CD14-positive monocyte (primary cell): ENCODE results near the gene PRXL2C. TPM values are rescaled to one million over a fixed set of nuclear protein-coding genes. Genes with fewer than 3 reads are reported as not detected.
A peak's percentile ranks its signal among the peaks of the same experiment; 100 is the strongest.

Source experiments
- DNase-seq, 3 donors: peaks; one replicate each; pipeline ENCODE4 v3.0.0-alpha.2; 2011 to 2022
- H2AFZ ChIP-seq: 2 replicates; pipeline ENCODE4 v1.6.0; 2012; ENCODE audit warnings: mild to moderate bottlenecking, low read depth, low read length, inconsistent platforms; ENCODE audit not compliant: insufficient read depth, poor library complexity, severe bottlenecking
- H3K27ac ChIP-seq, 2 donors: 1 replicate in 1 of 2; 2 replicates in 1 of 2; pipeline ENCODE4 v1.5.1; 2012 to 2013; ENCODE audit warnings: low read length in 2 of 2, control low read depth in 1 of 2, inconsistent platforms in 1 of 2, low read depth in 1 of 2, mild to moderate bottlenecking in 1 of 2
- H3K27me3 ChIP-seq, 2 donors: one replicate each; pipeline versions ENCODE4 v1.6.0 to v1.6.1; 2011 to 2013; ENCODE audit warnings: low read length in 2 of 2; ENCODE audit not compliant: control insufficient read depth in 2 of 2, insufficient read depth in 2 of 2
- H3K36me3 ChIP-seq, 2 donors: replicated peaks in 1 of 2; 1 replicate in 1 of 2; 2 replicates in 1 of 2; pipeline versions ENCODE4 v1.5.1 to v1.6.1; 2012 to 2013; ENCODE audit warnings: low read length in 2 of 2, control low read depth in 1 of 2, inconsistent platforms in 1 of 2, mild to moderate bottlenecking in 1 of 2; ENCODE audit not compliant: insufficient read depth in 2 of 2, control insufficient read depth in 1 of 2
- H3K4me1 ChIP-seq, 2 donors: 1 replicate in 1 of 2; 2 replicates in 1 of 2; pipeline versions ENCODE4 v1.5.1 to v1.6.1; 2012 to 2013; ENCODE audit warnings: low read length in 2 of 2, control low read depth in 1 of 2, inconsistent platforms in 1 of 2, mild to moderate bottlenecking in 1 of 2, moderate library complexity in 1 of 2; ENCODE audit not compliant: insufficient read depth in 2 of 2, control insufficient read depth in 1 of 2
- H3K4me2 ChIP-seq: replicated peaks from 2 replicates; pipeline ENCODE3; 2012; ENCODE audit warnings: low read length, moderate library complexity, mild to moderate bottlenecking; ENCODE audit not compliant: poor library complexity, severe bottlenecking; ENCODE audit errors: extremely low read depth
- H3K4me3 ChIP-seq, 3 experiments: fragments of 200-600 bp in 1 of 3; sonication (generic) in 1 of 3; replicated peaks in 1 of 3; 1 replicate in 2 of 3; 2 replicates in 1 of 3; pipeline ENCODE4 v1.5.1; 2011 to 2013; ENCODE audit warnings: low read length in 3 of 3, mild to moderate bottlenecking in 3 of 3, control low read depth in 2 of 3, low read depth in 2 of 3, inconsistent platforms in 1 of 3, moderate library complexity in 1 of 3
- H3K79me2 ChIP-seq: 2 replicates; pipeline ENCODE4 v1.6.0; 2012; ENCODE audit warnings: mild to moderate bottlenecking, control low read depth, inconsistent platforms, low read length, moderate library complexity; ENCODE audit not compliant: insufficient read depth
- H3K9ac ChIP-seq: 2 replicates; pipeline ENCODE4 v1.6.0; 2017; ENCODE audit warnings: low read length, mild to moderate bottlenecking; ENCODE audit not compliant: insufficient read depth, poor library complexity, severe bottlenecking
- H3K9me3 ChIP-seq, 2 donors: replicated peaks in 1 of 2; 1 replicate in 1 of 2; 2 replicates in 1 of 2; pipeline versions ENCODE4 v1.5.1 to v1.6.1; 2012 to 2013; ENCODE audit warnings: low read length in 2 of 2, control low read depth in 1 of 2; ENCODE audit not compliant: control insufficient read depth in 1 of 2, insufficient read depth in 1 of 2
- H4K20me1 ChIP-seq: 2 replicates; pipeline ENCODE4 v1.6.0; 2012; ENCODE audit warnings: mild to moderate bottlenecking, low read length, control low read depth, moderate library complexity; ENCODE audit not compliant: insufficient read depth
- H3K27ac Mint-ChIP-seq, 7 donors: one replicate each; pipeline ENCODE4 v1.8.0; 2020; ENCODE audit warnings: mild to moderate bottlenecking in 7 of 7, mixed read lengths in 7 of 7, moderate library complexity in 6 of 7, inconsistent platforms in 2 of 7
- H3K27me3 Mint-ChIP-seq, 3 donors: one replicate each; pipeline ENCODE4 v1.8.0; 2021 to 2022; ENCODE audit warnings: low read depth in 3 of 3, mild to moderate bottlenecking in 3 of 3, mixed read lengths in 3 of 3, moderate library complexity in 3 of 3, inconsistent platforms in 1 of 3
- H3K36me3 Mint-ChIP-seq, 2 donors: one replicate each; pipeline ENCODE4 v1.8.0; 2020; ENCODE audit warnings: mixed read lengths in 2 of 2, inconsistent platforms in 1 of 2, mild to moderate bottlenecking in 1 of 2
- H3K4me1 Mint-ChIP-seq: one replicate; pipeline ENCODE4 v1.8.0; 2020; ENCODE audit warnings: mild to moderate bottlenecking, mixed read lengths
- H3K4me3 Mint-ChIP-seq, 2 donors: one replicate each; pipeline ENCODE4 v1.8.0; 2020; ENCODE audit warnings: mild to moderate bottlenecking in 2 of 2, mixed read lengths in 2 of 2, moderate library complexity in 1 of 2
- H3K9me3 Mint-ChIP-seq, 7 donors: one replicate each; pipeline ENCODE4 v1.8.0; 2020 to 2022; ENCODE audit warnings: mixed read lengths in 7 of 7, mild to moderate bottlenecking in 6 of 7, moderate library complexity in 6 of 7, inconsistent platforms in 2 of 7
- CTCF ChIP-seq: fragments of 200-600 bp; IDR thresholded peaks from one replicate; pipeline ENCODE4 v1.8.0; 2022; ENCODE audit warnings: antibody characterized with exemption, mild to moderate bottlenecking
- WGBS: methylation state at CpG from one replicate; pipeline ENCODE4 v1.1.5; 2013; ENCODE audit warnings: missing lambda C conversion rate; ENCODE audit not compliant: insufficient coverage; 5-methylcytosine and 5-hydroxymethylcytosine counted together
- intact Hi-C, 2 donors: fragments of 100-400 bp; cut with micrococcal nuclease; formaldehyde crosslinking; loops; one replicate each; pipeline versions ENCODE4 v1.15.0 to v1.15.1; 2023
- polyA plus RNA-seq, 3 donors: library from polyadenylated mRNA; depleted of rRNA in 1 of 3; unstranded in 2 of 3; stranded (reverse) in 1 of 3; fragments of 300-500 nt in 2 of 3; fragments of >200 nt in 1 of 3; fragmentation: Illumina TruSeq in 2 of 3; gene quantifications; 1 replicate in 2 of 3; 2 replicates in 1 of 3; pipeline ENCODE4 v1.2.3, GENCODE V29; 2012 to 2021

The PRXL2C gene
- polyA plus RNA-seq, 3 donors, result 9.2 to 14.6 (median 9.3) TPM

DNA sequence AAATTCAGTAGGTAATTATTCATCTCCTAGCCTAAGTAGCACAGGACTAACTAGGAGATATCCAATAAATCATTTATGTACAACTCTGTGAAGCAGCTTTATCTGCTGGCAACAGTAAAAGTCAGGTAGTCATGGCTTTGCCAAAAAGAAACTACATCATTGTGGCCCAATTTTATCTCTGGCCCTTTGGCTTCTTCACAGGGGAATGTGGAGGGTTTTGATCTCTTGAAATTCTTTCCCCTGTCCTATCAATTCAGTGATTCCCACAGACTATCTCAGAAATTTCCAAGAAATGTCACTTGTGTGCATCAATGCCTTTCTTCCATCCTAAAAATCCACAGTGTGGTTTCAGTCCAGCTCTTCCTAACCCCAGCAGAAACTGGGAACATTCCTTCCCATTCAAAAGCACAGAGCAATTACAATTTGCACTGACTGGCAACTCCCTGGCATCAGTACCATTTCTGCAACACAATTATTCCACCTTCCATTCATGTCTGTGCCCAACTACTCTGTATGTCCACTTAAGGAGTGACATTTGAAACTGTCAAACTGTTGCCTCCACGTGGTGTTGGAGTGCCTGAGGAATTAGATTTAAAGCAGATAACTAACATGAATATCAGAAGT is 42.0 kb downstream of the PRXL2C start:
- Mint-ChIP-seq H3K9me3 (peaks cover 0 to 7% (median 0%) of the 10 kb centered on the region in 7 donors), H3K4me1 (peaks cover under 1% of the 10 kb centered on the region), H3K36me3 (peaks cover 0 to 1% of the 10 kb centered on the region in 2 donors), H3K27ac (no peak overlapping the region), H3K4me3 (no peak overlapping the region), H3K27me3 (peaks cover 39 to 71% (median 45%) of the 10 kb centered on the region in 3 donors)
- peaks cover 0 to 4% of the 10 kb centered on the region in 2 donors for H3K9me3 ChIP-seq
- no peaks in the 10 kb centered on the region for H3K79me2 ChIP-seq
- H3K4me2 ChIP-seq, result no peak overlapping the region
- intact Hi-C loops, result no loop called here
- peaks cover 30 to 57% of the 10 kb centered on the region in 2 donors for H3K27me3 ChIP-seq
- H2AFZ ChIP-seq, result no peak overlapping the region
- H3K9ac ChIP-seq, result no peak overlapping the region
- no CpG with 5 or more reads among the region's 1 CpG for WGBS
- no peak for TF ChIP-seq CTCF
- H3K4me1 ChIP-seq, result no peaks in the 10 kb centered on the region
- DNase-seq, result no peak
- H3K27ac ChIP-seq, result no peak overlapping the region
- no peaks in the 10 kb centered on the region for H4K20me1 ChIP-seq
- no peaks in the 10 kb centered on the region for H3K36me3 ChIP-seq
- H3K4me3 ChIP-seq, result no peak overlapping the region

DNA sequence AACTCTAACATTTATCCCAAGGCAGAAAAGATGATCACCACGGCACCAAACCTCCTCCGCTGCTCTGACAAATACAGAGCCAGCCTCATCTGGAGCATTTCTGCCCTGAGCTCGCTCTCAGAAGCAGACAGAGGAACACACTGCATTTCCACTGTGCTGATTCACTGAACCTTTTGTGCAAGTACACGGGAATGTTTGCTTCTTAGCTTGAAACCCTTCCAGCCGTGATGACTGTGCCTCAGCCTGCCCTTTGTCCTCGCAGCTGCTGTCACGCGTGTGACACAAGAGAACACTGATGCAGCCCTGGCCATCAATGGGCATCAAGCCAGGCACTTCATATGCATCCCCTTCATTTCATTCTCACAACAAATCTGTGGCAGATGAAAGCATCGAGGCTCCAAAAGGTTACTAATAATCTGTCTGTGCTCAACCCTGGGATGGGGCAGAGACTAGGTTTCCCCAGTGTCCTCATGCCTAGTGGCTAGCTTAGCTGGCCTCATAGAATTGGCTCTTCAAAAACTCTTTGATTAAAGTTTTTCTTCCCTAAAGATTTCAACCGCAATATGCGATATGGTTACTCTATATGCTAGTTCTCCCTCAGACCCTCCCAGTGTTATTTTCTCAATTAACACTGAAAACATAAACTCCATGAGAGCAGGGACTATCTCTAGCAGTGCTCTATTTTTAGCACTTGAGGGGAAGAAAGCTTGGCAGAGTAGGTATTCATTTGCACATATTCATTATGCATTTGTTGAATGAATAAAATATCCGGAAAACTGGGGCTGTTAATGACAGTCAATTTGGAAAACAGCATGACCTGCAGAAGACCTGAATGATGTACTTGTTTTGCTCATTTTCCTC is 42.8 kb downstream of the PRXL2C start:
- H3K27ac Mint-ChIP-seq, result no peak overlapping the region
- H2AFZ ChIP-seq, result no peak overlapping the region
- no peaks in the 10 kb centered on the region for H3K9me3 ChIP-seq
- peaks cover 35 to 67% (median 39%) of the 10 kb centered on the region in 3 donors for H3K27me3 Mint-ChIP-seq
- no peak overlapping the region for H3K4me3 ChIP-seq
- no peak overlapping the region for H3K9ac ChIP-seq
- no peak overlapping the region for H3K27ac ChIP-seq
- no peaks in the 10 kb centered on the region for H3K4me1 Mint-ChIP-seq
- no peaks in the 10 kb centered on the region for H3K36me3 ChIP-seq
- no peak overlapping the region for H3K4me2 ChIP-seq
- WGBS, result 33% methylated on average over 9 of the region's 12 CpGs
- intact Hi-C loops, result no loop called here
- H3K27me3 ChIP-seq, result peaks cover 24 to 49% of the 10 kb centered on the region in 2 donors
- H3K79me2 ChIP-seq, result no peaks in the 10 kb centered on the region
- peaks cover 0 to 2% (median 0%) of the 10 kb centered on the region in 7 donors for H3K9me3 Mint-ChIP-seq
- TF ChIP-seq CTCF, result no peak
- DNase-seq, result no peak
- no peaks in the 10 kb centered on the region for H4K20me1 ChIP-seq
- H3K4me3 Mint-ChIP-seq, result peak overlapping the region in 1 of 2 donors; percentile 7
- no peaks in the 10 kb centered on the region for H3K4me1 ChIP-seq
- no peaks in the 10 kb centered on the region for H3K36me3 Mint-ChIP-seq
